KBM-7 (cell line): ENCODE data around the gene ADAM17.

ENCODE experiments used
- DNase-seq: peaks from one replicate; pipeline ENCODE4 v3.0.0-alpha.2; 2015
- in situ Hi-C: fragments of 300-500 bp; cut with MboI; formaldehyde crosslinking; loops from 2 replicates; pipeline ENCODE4 v1.14.3; 2020; ENCODE audit warnings: low sequenced_read_pairs, low pct_unique_long_range_greater_than_20kb, mixed read lengths

Gene ADAM17

DNA sequence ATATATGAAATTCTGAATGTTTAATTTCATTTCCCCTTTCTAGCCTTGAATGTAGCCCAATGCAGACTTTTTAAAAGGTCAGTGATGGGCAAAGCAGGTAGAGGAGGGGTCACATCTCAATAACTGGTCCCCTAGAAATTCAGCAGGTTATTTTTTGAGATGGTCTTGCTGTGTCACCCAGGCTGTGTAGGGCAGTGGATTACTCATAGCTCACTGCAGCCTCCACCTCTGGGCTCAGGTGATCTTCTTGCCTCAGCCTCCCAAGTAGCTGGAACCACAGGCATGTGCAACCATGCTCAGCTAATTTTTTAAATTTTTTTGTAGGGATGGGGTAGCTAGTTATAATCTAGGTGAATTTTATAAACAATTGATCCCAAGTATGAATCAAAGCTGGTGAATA, 72.5 kb downstream of the ADAM17 start:
- in situ Hi-C loops, result no loop called here
- DNase-seq, result no peak

DNA sequence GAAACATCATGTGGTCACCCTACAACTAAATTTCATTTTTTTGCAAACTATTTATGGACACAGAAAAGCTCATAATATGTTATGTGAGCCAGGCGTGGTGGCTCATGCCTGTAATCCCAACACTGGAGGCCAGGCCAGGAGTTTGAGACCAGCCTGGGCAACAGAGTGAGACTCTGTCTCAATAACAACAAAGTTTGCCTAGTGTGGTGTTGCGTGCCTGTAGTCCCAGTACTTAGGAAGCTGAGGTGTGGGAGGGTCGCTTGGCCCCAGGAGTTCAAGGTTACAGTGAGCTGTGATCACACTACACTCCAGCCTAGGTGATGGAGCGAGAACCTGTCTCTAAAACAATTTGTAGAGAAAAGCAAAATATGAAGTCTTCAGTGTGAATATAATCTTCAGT, 75.5 kb downstream of the ADAM17 start:
- DNase-seq, result no peak
- in situ Hi-C loops, result no loop called here

DNA sequence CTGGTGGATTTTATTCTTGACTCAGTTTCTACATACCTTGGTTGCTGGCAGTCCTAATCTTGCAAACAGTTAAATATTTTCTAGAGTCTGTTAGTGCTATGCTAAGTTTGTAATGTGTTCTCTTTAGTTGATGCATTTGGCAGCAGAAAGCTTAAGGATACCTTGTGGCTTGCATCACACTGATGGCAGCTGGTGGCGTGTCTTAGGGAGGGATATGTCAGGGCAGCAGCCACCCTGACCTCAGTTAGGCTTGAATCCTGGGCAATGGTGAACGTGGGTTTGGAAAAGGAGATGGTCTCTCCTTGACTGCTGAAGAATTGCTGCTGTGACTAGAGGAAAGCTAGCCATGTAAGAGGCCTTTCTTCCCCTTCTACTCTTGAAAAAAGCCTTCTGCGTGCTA, 77.1 kb downstream of the ADAM17 start:
- in situ Hi-C loops, result no loop called here
- no peak for DNase-seq

DNA sequence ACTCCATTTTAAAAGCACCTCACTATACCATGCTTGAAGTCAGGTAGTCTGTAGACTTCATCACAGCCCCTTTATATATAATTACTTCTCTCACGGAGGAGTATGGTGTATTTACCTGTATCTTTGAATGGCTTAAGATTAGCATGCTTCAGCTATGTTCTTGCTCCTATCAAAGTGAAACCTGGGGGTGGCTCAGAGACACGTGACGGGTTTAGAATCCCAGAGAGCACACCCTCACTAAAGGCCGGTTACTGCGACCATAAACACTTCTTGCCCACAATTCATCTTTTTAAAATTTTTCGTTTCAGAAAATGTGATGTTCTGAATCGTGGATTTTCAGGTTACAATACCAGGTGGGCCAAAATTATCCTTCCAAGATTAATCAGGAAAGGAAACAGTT, 77.7 kb downstream of the ADAM17 start:
- no peak for DNase-seq
- in situ Hi-C loops, result no loop called here

DNA sequence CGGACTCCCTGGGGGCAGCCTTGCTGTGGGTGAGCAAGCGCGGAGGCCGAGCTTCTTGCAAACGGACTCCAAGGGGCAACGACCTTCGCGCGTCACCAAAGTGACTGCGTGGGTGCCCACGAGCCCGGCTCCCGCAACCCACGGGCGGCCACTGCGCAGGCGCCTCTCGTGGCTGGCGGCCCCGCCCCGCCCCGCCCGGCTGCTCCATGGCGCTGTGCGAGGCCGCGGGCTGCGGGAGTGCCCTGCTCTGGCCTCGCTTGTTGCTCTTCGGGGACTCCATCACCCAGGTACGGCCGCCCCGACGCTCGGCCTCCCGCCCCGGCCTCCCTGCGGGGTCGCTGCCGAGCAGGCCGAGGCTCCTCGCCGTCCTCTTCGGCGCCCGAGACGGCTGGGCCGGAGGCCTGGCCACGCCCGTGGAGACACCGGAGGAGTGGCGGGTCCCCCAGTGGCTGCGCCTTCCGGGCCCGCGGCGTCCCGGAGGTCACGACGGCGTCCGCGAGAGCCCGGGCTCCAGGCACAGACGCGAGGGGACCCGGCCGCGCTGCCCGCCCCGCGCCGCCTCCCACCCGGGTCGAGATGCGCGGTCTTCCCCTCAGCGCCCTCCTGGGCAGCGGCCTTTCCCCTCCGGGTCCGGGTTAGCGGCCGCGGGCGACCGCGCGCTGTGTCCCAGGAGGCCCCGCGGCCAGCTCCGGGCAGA, 81.1 kb downstream of the ADAM17 start, which contains the start of gene IAH1:
IAH1 (plus strand) TSS at position 191 of the 697 bp plus-strand sequence; CDS start at position 207, 16 bp downstream.
- DNase-seq, result peak; percentile 40
- in situ Hi-C loops, result no loop called here

DNA sequence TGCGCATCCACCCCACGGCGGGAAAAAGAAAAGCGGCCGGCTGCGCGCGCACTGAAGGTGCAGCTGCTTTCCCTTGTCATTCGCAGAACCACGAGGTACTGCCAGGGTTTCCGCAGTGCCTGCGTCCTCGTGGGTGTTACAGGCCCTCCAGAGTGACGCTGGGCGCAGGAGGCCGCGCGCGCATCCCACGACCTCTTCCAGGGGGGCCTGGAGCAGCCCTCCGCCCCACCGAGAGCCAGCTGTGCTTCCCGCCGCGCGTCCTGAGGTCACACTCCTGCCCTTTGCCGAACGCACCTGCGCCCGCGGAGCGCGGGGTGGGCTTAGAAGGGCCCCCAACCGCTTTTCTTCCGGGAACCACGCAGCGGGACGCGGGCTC, 81.7 kb downstream of the ADAM17 start:
- DNase-seq, result no peak

DNA sequence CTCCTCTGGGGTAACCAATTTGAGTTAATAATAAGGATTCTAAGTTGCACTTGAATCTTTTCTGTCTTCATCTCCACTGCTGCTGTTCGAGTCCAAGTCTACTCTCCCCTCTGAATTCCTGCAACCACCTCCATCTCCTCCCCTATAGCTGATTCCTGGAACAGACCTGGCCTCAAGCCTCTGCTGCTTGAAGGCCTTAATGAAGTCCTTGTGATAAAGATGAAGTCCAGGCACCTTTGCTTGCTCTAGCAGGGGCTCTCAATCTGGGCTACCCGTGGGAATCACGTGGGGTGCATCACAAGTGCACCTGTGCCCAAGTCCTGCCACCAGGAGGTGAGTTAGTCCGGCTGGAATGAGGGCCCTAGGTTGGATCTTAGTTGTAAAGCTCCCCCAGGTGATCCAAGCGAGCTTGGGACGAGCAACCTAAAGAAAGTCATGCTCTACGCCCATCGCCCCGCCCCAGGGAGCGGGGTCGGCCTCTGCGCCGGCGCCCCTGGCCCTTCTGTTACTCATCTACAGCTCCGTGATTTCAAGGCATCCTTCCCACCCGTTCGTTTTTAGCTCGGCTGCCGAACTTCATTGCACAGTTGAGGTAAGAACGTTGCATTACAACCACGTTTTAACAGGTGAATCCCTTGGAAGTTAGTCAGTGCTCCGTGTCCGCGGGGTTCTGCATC, 82.2 kb downstream of the ADAM17 start:
- DNase-seq, result no peak
- in situ Hi-C loops, result no loop called here

More for the DNA sequence above, 81.7 kb downstream of the ADAM17 start:
- in situ Hi-C loops, result no loop called here

DNA sequence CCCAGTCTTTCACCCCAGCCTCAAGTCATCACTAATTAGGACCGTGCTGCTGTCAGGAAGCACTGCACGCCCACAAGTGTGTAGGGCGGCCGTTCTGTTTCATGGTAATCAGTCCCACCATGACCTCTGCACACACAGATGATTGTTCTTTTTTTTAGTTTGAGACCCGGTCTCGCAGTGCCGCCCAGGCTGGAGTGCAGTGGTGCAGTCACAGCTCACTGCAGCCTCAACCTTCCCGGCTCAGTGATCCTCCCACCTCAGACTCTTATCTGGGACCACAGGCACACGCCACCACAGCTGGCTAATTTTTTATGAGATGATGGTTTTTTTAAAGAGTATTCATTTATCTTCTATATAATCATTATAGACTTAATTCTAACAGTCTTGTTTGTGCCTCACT, 83.1 kb downstream of the ADAM17 start:
- DNase-seq, result no peak
- in situ Hi-C loops, result no loop called here

DNA sequence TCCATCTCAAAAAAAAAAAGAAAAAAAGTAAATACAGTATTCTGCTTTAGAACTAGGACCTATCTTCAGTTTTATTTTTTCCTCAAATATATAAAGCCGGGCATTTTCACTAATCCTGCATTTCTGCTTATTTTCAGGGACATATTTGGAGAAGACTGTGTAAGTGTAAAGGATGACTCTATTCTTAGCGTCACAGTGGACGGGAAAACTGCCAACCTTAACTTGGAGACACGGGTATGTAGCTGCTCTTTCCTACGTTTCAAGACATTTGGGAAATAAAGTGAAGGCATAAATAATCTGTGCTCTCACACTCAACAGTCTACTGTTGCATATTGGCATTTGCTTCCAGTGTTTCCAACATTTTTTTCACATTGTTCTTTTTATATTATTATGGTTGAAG, 84.4 kb downstream of the ADAM17 start:
- in situ Hi-C loops, result no loop called here

DNA sequence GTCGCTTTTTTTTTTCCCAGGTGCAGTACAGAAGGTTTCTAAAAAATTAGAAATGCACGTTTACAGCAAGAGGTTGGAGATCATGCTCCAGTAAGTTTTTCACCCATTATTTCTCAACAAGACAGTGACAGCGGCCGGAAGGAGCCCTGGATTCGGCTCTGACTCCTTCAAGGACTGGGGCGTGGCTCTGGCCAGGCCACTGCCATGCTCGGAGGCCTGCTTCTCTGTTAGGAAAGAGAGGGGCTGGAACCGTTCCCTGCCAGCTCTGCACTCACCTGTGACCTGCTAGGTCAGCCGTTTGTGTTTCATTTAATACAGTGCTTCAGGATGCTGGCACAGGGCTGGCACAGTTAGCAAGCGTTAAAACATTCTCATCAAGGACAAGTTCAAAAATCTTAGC, 87.9 kb downstream of the ADAM17 start:
- in situ Hi-C loops, result no loop called here
- DNase-seq, result no peak

More for the DNA sequence above, 84.4 kb downstream of the ADAM17 start:
- no peak for DNase-seq

DNA sequence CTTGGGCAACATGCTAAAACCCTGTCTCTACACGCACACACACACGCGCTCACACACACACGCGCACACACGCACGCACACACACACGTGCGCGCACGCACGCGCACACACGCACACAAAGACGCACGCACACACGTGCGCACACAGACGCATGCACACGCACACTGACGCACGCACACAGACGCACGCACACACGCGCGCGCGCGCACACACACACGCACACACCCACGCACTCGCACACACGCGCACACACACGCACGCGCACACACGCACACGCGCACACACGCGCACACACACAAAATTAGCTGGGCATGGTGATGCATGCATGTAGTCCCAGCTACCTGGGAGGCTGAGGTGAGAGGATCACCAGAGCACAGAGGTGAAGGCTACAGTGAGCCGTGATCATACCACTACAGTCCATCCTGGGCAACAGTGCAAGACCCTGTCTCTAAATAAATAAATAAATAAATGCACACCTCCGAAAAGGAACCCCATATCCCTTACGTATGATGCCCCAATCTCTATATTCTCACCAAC, 89.4 kb downstream of the ADAM17 start:
- no peak for DNase-seq

DNA sequence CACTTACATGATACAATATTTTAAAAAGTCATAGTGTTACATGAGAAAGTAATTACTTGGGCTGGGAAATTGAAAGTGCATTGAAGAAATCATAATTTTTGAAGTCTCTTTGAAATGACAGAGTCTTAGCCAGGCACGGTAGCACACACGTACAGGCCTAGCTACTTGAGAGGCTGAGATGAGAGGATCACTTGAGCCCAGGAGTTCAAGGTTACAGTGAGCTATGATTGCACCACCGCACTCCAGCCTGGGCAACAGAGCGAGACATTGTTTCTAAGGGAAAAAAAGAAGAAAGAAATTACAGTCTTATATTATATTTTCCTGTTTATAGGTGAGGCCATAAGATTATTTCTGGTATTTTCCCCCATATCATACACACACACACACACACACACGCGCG, 90.5 kb downstream of the ADAM17 start:
- DNase-seq, result no peak
- in situ Hi-C loops, result no loop called here

More for the DNA sequence above, 89.4 kb downstream of the ADAM17 start:
- in situ Hi-C loops, result no loop called here

DNA sequence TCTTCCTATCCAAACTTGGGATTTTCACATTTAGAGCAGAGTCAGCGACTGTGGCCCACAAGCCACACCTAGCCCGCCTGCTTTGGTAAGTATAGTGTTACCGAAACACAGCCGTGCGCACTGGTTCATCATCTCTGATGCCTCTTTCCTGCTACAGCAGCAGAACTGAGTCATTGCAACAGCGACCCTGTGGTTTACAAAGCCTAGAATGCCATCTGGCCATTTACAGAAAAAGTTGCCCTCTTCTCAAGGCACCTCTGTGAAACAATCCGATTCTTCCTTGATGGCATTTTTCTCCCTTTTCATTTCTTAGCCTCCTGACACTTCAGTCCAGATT, 92.0 kb downstream of the ADAM17 start:
- no peak for DNase-seq
- in situ Hi-C loops, result no loop called here

DNA sequence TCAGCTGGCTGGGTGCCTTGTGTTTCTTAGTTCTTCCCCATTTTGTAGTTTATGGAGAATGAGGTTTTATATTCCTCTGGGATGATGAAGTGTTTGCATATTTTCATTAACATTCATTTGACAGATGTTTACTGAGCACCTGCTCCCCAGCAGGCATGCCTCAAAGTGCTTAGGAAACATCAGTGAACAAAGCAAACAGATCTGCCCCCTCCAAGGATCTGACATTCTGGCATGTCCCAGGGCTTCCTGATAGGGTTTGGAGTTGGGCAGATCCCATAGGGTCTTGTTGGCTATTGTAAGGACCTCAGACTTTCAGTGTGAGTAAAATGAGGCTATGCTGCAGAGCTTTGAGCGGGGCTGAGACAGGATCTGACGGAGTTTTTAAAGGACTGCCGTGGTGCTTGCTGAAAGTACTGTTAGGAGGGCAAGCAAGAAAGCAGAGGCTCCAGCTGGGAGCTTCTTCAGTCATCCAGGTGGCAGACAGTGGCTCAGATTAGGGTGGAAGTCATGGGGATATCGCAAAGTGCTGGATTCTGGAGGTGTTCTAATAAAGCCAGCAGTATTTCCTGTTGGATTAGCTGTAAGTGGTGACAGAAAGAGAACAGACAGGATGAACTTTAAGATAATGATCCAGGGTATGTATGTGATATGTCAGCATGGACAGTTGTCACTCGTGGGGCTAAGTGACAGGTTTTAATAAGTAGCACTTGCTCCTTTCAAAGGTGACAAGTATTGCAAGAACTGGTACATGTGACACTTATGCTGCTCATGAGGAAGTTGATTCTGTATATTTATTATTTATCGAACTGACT, 92.5 kb downstream of the ADAM17 start:
- in situ Hi-C loops, result no loop called here
- DNase-seq, result no peak

DNA sequence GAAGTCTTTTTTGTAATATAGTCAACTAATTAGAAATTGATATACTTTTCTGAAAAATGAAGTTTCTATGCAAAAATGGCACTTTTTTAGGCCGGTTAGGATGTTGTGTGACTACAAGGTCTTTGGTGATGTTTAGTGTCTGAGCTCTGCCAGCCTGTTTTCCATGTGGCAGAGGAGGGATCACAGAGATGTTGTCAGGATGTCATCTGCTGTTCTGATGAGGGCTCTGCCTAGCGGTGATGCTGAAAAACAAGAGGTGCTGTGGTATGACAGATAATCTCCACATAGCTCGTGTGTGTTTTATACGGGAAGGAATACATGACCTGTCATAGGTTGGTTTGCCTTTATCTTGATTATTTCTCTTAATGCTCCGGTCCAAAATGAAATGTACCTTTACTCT, 93.3 kb downstream of the ADAM17 start:
- DNase-seq, result no peak
- in situ Hi-C loops, result no loop called here

DNA sequence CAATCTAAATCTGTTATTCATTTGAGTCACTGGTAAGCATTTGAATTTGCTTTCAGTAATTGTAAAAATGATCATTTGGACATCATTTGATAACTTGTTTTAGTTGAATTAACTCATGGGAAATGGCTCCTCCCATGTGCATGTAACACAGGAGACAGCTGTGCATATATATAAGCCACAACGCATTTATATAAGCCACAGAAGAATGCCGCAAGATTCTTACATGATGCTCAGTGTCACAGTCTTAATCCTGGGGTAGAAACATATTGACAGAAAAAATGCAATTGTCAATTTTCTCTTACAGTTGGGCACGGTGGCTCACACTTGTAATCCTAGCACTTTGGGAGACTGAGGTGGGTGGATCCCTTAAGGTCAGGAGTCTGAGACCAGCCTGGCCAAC, 94.6 kb downstream of the ADAM17 start:
- DNase-seq, result no peak
- in situ Hi-C loops, result no loop called here

DNA sequence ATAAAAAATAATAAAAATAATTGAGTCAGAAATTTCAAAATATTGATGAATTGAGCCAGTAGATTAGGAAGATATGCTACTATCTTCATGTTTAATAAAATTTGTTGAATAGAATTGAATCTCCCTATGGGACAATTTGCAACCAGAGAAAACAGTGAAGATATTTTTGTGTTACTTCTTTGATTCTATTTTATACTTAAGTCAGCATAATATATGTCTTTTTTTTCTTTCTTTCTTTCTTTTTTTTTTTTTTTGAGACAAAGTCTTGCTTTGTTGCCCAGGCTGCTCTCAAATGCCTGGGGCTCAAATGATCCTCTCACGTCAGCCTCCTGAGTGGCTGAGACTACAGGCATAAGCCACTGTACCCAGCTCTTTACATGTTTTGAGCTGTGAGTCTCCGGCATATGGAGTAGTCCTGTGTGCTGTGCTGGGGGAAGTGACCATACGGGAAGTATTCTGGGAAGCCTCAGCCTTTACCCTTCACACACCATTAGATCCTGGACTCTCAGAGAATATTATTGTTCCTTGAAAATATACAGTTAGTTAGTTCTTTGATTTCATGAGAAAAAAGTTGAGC, 95.1 kb downstream of the ADAM17 start:
- in situ Hi-C loops, result no loop called here
- no peak for DNase-seq

DNA sequence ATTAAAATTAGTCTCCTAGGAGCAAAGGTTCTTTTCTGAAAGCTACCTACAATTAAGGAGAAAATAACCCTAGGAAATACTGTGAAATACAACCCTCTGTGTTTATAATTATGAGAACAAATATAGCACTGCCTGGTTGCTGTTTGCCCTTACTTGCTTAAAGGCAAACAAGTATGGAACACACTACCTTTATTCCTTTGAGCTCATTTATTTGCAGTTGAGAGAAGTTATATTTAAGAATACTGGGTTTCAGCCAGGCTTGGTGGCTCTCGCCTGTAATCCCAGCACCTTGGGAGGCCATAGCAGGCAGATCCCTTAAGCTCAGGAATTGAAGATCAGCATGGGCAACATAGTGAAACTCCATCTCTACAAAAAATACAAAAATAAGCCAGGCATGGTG, 104.4 kb downstream of the ADAM17 start:
- in situ Hi-C loops, result no loop called here
- DNase-seq, result no peak

DNA sequence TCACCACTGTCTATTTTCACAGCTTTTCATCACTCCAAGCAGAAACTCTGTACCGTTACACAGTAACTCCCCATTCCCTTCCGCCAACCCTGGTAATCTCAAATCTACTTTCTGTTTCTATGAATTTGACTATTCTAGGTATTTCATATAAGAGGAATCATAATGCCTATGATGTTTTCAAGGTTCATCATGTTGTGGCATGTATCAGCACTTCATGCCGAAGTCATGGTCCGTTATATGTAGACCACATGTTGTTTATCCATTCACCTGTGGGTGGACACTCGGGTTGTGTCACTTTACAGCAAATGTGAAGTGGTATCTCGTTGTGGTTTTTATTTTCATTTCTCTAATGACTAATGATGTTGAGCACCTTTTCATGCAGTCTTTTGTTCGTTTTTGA, 110.5 kb downstream of the ADAM17 start:
- in situ Hi-C loops, result no loop called here
- DNase-seq, result no peak

DNA sequence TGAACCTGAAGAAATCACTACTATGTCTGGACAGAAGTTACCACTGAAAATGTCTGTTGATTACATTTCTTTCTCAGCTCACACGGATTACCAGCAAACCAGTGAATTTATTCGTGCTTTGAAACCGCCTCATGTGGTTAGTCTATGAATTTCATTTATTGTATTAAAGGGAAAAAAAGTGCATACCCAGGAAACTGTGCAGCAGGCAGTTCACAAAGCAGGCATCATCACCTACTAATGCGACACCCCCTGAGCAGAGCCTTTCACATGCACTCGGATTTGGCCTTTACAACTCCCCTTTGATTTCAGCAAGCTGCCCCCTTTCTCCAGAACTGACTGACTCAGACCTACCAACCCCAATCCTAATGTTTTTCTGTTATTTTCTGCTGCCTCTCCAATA, 112.1 kb downstream of the ADAM17 start:
- no peak for DNase-seq
- in situ Hi-C loops, result no loop called here
